Measurements from ENCODE around the gene DNER. TPM values are rescaled to one million over a fixed set of nuclear protein-coding genes. Genes with fewer than 3 reads are reported as not detected.
"Not testable (repeated sequence)": the region's sequence is repeated elsewhere in the genome, so short reads cannot be mapped to it uniquely, and the experiment has no call there.

Gene DNER
- total RNA-seq, 1 donor, result 0.72 TPM

DNA sequence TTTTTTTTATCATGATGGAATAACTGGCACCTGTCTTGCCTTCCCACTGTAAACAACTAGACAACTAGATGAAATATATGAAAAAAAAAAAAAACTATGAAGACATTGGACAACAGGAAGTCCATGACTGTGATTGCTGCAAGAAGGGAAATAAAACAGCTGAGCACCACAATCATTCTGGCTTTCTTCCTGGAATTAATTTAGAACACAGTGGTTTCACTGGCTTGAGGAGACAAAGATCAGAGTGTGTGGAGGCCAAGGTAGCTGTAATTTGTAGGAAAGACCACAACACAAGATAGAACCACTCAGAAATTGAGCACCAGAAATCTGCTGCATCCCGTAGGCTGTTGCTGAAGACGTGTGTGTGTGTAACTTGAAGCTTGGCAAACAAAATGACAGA, 322.2 kb downstream of the DNER start:
- TF ChIP-seq, protein P1, sequence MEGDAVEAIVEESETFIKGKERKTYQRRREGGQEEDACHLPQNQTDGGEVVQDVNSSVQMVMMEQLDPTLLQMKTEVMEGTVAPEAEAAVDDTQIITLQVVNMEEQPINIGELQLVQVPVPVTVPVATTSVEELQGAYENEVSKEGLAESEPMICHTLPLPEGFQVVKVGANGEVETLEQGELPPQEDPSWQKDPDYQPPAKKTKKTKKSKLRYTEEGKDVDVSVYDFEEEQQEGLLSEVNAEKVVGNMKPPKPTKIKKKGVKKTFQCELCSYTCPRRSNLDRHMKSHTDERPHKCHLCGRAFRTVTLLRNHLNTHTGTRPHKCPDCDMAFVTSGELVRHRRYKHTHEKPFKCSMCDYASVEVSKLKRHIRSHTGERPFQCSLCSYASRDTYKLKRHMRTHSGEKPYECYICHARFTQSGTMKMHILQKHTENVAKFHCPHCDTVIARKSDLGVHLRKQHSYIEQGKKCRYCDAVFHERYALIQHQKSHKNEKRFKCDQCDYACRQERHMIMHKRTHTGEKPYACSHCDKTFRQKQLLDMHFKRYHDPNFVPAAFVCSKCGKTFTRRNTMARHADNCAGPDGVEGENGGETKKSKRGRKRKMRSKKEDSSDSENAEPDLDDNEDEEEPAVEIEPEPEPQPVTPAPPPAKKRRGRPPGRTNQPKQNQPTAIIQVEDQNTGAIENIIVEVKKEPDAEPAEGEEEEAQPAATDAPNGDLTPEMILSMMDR (IDR thresholded peaks at IDR 0.05; ENCODE audit: insufficient read depth, low read length), result no peak
- H3K4me3 ChIP-seq (ENCODE audit: low read depth, low read length), result no peak overlapping the region
- DNase-seq (ENCODE audit: low read depth), result peak; percentile 76

DNA sequence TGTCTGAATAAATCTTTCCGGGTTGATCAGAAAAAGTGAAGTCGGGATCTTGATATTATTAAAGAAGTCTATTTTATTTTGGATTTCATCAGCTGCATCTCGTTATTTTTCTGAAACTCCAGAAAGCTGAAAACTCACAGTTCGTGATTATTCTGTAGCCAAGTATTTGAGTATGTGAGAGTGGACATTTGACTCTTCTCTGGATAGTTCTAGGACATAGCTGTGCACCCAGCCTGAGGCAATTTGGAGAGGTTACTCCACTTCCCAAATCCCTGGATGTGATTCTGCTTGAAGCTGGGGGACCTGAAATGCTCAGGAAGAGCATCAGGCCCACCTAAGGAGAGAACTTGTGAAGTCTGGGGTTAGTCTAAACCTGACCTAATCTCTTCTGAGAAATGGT, 325.6 kb downstream of the DNER start:
- no peak overlapping the region for H3K4me3 ChIP-seq (ENCODE audit: low read depth, low read length)
- no peak for DNase-seq (ENCODE audit: low read depth)

GRCh38 chr2:229387866-229388265, 326.5 kb downstream of the DNER start:
- H3K4me3 ChIP-seq (ENCODE audit: low read depth, low read length), result no peak overlapping the region
- TF ChIP-seq, protein P1 (IDR thresholded peaks at IDR 0.05; ENCODE audit: insufficient read depth, low read length), result no peak
- peak; percentile 42 for DNase-seq (ENCODE audit: low read depth)

More for the DNA sequence above, 325.6 kb downstream of the DNER start:
- TF ChIP-seq, protein P1 (IDR thresholded peaks at IDR 0.05; ENCODE audit: insufficient read depth, low read length), result no peak

DNA sequence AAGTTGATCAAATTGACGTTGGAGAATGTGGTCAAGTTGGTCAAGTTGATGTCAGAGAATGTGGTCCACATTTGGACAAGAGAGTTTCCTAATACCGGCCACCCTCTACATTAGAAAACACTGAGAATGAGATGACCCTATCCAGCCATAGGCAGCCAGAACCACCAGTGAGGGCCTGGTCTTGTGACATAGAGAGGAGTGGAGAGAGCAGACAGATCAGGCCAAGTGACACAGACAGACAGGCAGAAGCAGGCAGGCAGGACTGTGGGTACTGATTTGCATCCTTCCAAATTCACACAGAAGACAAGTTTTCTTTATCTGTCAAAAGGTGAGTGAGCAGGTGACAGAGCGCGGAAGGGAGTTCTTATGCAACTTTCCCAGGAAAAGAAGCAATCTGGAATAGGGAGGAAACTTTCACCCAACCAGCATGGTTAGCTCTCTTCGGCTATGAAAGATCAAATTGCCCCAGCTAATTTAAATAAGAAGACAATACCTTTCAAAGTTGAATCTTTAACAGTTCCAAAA, 334.2 kb downstream of the DNER start:
- TF ChIP-seq, protein P1 (IDR thresholded peaks at IDR 0.05; ENCODE audit: insufficient read depth, low read length), result no peak
- no peak for DNase-seq (ENCODE audit: low read depth)
- H3K4me3 ChIP-seq (ENCODE audit: low read depth, low read length), result no peak overlapping the region

GRCh38 chr2:229378386-229378785, 336.0 kb downstream of the DNER start:
- TF ChIP-seq, protein P1 (IDR thresholded peaks at IDR 0.05; ENCODE audit: insufficient read depth, low read length), result no peak
- no peak overlapping the region for H3K4me3 ChIP-seq (ENCODE audit: low read depth, low read length)
- no peak for DNase-seq (ENCODE audit: low read depth)

DNA sequence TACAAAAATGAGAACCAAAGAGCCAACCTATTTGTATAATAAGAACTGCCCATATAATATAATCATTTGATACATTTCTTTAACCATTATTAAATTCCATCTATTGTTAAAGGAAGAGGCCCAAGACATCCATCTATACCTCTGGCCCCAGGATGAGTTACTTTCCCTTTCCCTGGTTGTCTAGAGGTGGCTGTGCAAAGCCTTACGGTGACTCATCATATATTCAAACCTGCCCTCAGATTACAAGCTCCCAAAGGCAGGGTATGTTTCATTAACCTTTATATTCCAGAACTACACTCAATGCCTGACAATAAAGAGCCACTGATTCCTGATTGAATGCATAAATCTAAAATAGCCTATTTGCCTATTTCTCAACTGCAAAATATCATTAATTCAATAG, 337.5 kb downstream of the DNER start:
- H3K4me3 ChIP-seq (ENCODE audit: low read depth, low read length), result no peak overlapping the region
- TF ChIP-seq, protein P1 (IDR thresholded peaks at IDR 0.05; ENCODE audit: insufficient read depth, low read length), result no peak
- peak; percentile 10 for DNase-seq (ENCODE audit: low read depth)

DNA sequence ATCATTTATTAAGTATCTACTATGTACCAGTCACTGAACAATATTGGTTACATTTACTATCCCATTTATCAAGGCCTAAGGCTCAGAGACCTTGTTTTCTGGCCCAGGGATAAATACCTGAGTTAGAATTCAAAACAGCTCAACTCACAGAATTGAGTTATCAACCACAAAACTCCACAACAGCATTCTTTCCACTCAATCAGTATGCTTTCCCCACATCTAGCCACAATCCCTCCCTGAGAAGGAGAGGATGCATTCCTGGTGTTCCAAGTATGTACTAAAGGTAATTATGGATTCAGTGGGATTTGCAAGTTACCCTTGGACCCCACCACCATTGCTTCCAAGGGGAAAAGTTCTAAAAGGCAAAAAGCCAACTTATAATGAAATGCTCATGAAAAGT, 339.1 kb downstream of the DNER start:
- peak; percentile 29 for DNase-seq (ENCODE audit: low read depth)
- no peak overlapping the region for H3K4me3 ChIP-seq (ENCODE audit: low read depth, low read length)

GRCh38 chr2:229373311-229373710, 341.0 kb downstream of the DNER start:
- DNase-seq (ENCODE audit: low read depth); H3K4me3 ChIP-seq (ENCODE audit: low read depth, low read length): not testable (repeated sequence)

More for the DNA sequence above, 339.1 kb downstream of the DNER start:
- TF ChIP-seq, protein P1 (IDR thresholded peaks at IDR 0.05; ENCODE audit: insufficient read depth, low read length), result no peak
